Trophoblast cell (in vitro differentiated cells and primary cell): ENCODE results near the gene MKX.

ENCODE experiments used
- DNase-seq, 2 donors: peaks; one replicate each; pipeline ENCODE4 v3.0.0-alpha.2; 2016
- H2AFZ ChIP-seq: 2 replicates; pipeline ENCODE4 v1.6.1; 2013; ENCODE audit warnings: low read length, moderate library complexity, mild to moderate bottlenecking; ENCODE audit not compliant: insufficient read depth, poor library complexity
- H2AK5ac ChIP-seq: 2 replicates; pipeline ENCODE4 v1.6.1; 2013; ENCODE audit warnings: mild to moderate bottlenecking, low read length
- H2BK120ac ChIP-seq: 2 replicates; pipeline ENCODE4 v1.6.1; 2013; ENCODE audit warnings: low read length, mild to moderate bottlenecking, moderate library complexity; ENCODE audit not compliant: insufficient read depth, poor library complexity
- H2BK12ac ChIP-seq: 2 replicates; pipeline ENCODE4 v1.6.1; 2013; ENCODE audit warnings: mild to moderate bottlenecking, low read length, moderate library complexity
- H2BK5ac ChIP-seq: 2 replicates; pipeline ENCODE4 v1.6.1; 2013; ENCODE audit warnings: low read length, low read depth, moderate library complexity, mild to moderate bottlenecking; ENCODE audit not compliant: poor library complexity
- H3K14ac ChIP-seq: 2 replicates; pipeline ENCODE4 v1.6.1; 2013; ENCODE audit warnings: mild to moderate bottlenecking, low read length
- H3K18ac ChIP-seq: 2 replicates; pipeline ENCODE4 v1.6.1; 2013; ENCODE audit warnings: mild to moderate bottlenecking, low read length
- H3K23ac ChIP-seq: 2 replicates; pipeline ENCODE4 v1.6.1; 2013; ENCODE audit warnings: low read length
- H3K27ac ChIP-seq: 2 replicates; pipeline ENCODE4 v1.5.1; 2013; ENCODE audit warnings: low read depth, mild to moderate bottlenecking, inconsistent platforms, low read length, moderate library complexity
- H3K27me3 ChIP-seq: 2 replicates; pipeline ENCODE4 v1.6.1; 2013; ENCODE audit warnings: inconsistent platforms, mild to moderate bottlenecking, low read length, moderate library complexity; ENCODE audit not compliant: insufficient read depth
- H3K36me3 ChIP-seq, 2 experiments: 1 replicate in 1 of 2; 2 replicates in 1 of 2; pipeline ENCODE4 v1.6.1; 2013; ENCODE audit warnings: low read length in 2 of 2, mild to moderate bottlenecking in 2 of 2, moderate library complexity in 1 of 2; ENCODE audit not compliant: insufficient read depth in 2 of 2, control insufficient read depth in 1 of 2
- H3K4ac ChIP-seq: 2 replicates; pipeline ENCODE4 v1.6.1; 2013; ENCODE audit warnings: low read depth, mild to moderate bottlenecking, low read length, moderate library complexity
- H3K4me1 ChIP-seq, 2 experiments: 1 replicate in 1 of 2; 2 replicates in 1 of 2; pipeline ENCODE4 v1.6.1; 2013; ENCODE audit warnings: low read length in 2 of 2, mild to moderate bottlenecking in 2 of 2, moderate library complexity in 1 of 2; ENCODE audit not compliant: insufficient read depth in 2 of 2, control insufficient read depth in 1 of 2
- H3K4me2 ChIP-seq: 2 replicates; pipeline ENCODE4 v1.6.1; 2013; ENCODE audit warnings: inconsistent platforms, mild to moderate bottlenecking, low read length, moderate library complexity
- H3K4me3 ChIP-seq: 2 replicates; pipeline ENCODE4 v1.5.1; 2013; ENCODE audit warnings: mild to moderate bottlenecking, low read depth, low read length, inconsistent platforms
- H3K79me1 ChIP-seq: one replicate; pipeline ENCODE4 v1.6.1; 2013; ENCODE audit warnings: low read length
- H3K79me2 ChIP-seq: 2 replicates; pipeline ENCODE4 v1.6.1; 2013; ENCODE audit warnings: low read length, mild to moderate bottlenecking; ENCODE audit not compliant: control insufficient read depth, insufficient read depth, poor library complexity
- H3K9ac ChIP-seq: 2 replicates; pipeline ENCODE4 v1.6.1; 2013; ENCODE audit warnings: mild to moderate bottlenecking, low read length
- H3K9me3 ChIP-seq: 2 replicates; pipeline ENCODE4 v1.6.1; 2013; ENCODE audit warnings: low read depth, mild to moderate bottlenecking, control low read depth, inconsistent platforms, low read length; ENCODE audit not compliant: insufficient read depth
- H4K12ac ChIP-seq: 2 replicates; pipeline ENCODE4 v1.6.1; 2013; ENCODE audit warnings: low read depth, mild to moderate bottlenecking, low read length, moderate library complexity
- H4K8ac ChIP-seq: 2 replicates; pipeline ENCODE4 v1.6.1; 2013; ENCODE audit warnings: low read depth, mild to moderate bottlenecking, low read length, moderate library complexity
- H4K91ac ChIP-seq: one replicate; pipeline ENCODE4 v1.6.1; 2013; ENCODE audit warnings: low read depth, mild to moderate bottlenecking, low read length, moderate library complexity
- WGBS: extraction: QIAGEN DNeasy Blood & Tissue Kit; methylation state at CpG from one replicate; pipeline ENCODE4 v1.1.7; 2013; ENCODE audit warnings: missing lambda C conversion rate; ENCODE audit not compliant: insufficient read length, insufficient coverage; ENCODE audit errors: extremely low coverage; 5-methylcytosine and 5-hydroxymethylcytosine counted together

The MKX gene

DNA sequence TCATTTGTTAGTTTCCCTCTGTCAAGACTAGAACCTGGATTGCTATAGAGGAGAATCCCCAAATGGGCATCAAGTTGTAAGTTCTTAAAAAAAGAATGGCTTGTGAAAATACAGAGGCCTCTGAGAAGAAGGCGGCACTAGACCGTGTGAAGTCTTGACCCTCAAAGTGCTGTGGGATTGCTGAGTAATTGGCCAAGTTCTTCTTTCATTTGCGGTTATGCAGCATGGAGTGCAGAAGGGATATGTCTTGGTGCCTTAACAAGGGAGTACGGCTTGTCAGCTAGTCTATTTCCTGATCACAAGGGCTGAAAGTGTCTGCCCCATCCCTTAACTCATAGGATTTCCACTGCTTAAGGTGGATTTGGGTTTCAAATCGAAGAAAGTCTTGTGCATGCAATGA, 81.2 kb downstream of the MKX start:
- no peak overlapping the region for H3K27ac ChIP-seq
- no peak overlapping the region for H4K8ac ChIP-seq
- no peak overlapping the region for H2AFZ ChIP-seq
- no peak overlapping the region for H2BK120ac ChIP-seq
- no peak overlapping the region for H3K4me3 ChIP-seq
- no peak overlapping the region for H4K12ac ChIP-seq
- no peak overlapping the region for H3K14ac ChIP-seq
- H3K4me2 ChIP-seq: no peak overlapping the region
- H3K4ac ChIP-seq: no peak overlapping the region
- H3K79me1 ChIP-seq: no peaks in the 10 kb centered on the region
- peaks cover 5 to 12% of the 10 kb centered on the region in 2 experiments for H3K4me1 ChIP-seq
- H2AK5ac ChIP-seq: no peak overlapping the region
- DNase-seq: no peak
- no peak overlapping the region for H4K91ac ChIP-seq
- H3K9ac ChIP-seq: no peak overlapping the region
- no peaks in the 10 kb centered on the region for H3K27me3 ChIP-seq
- H3K79me2 ChIP-seq: no peaks in the 10 kb centered on the region
- no peak overlapping the region for H2BK5ac ChIP-seq
- no peaks in the 10 kb centered on the region for H3K36me3 ChIP-seq
- no peak overlapping the region for H3K18ac ChIP-seq
- no peak overlapping the region for H3K23ac ChIP-seq
- H2BK12ac ChIP-seq: no peak overlapping the region
- no peaks in the 10 kb centered on the region for H3K9me3 ChIP-seq
- no CpG with 5 or more reads among the region's 5 CpGs for WGBS

DNA sequence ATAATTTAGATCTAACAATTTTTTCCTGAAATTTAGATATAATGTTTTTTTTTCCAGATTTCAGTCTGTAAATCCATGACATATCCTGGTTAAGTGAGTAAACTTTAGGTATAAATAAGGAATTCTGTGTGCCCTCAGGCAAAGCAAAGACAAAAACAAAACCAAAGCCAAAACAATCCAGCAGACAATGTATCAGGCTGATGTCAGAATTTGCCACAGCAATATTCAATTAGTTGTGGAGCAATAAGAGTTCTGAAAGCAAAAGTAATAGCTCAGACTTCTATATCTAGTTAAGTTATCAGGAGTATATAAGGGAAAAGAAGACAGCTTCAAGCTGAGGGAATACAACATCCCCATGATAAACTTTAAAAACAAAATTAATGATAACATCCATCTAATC, 82.0 kb downstream of the MKX start:
- Histone ChIP-seq H3K4ac (no peak overlapping the region), H3K4me3 (no peak overlapping the region), H3K27ac (no peak overlapping the region), H3K18ac (no peak overlapping the region), H4K12ac (no peak overlapping the region), H3K79me2 (no peaks in the 10 kb centered on the region), H3K79me1 (no peaks in the 10 kb centered on the region), H2BK120ac (no peak overlapping the region), H3K14ac (no peak overlapping the region), H2BK5ac (no peak overlapping the region), H3K9me3 (no peaks in the 10 kb centered on the region), H3K36me3 (no peaks in the 10 kb centered on the region), H3K4me1 (peaks cover 5 to 12% of the 10 kb centered on the region in 2 experiments), H3K9ac (no peak overlapping the region), H3K27me3 (no peaks in the 10 kb centered on the region), H2BK12ac (no peak overlapping the region), H3K4me2 (no peak overlapping the region), H4K91ac (no peak overlapping the region), H2AK5ac (no peak overlapping the region), H4K8ac (no peak overlapping the region), H2AFZ (no peak overlapping the region), H3K23ac (no peak overlapping the region)
- no peak for DNase-seq

DNA sequence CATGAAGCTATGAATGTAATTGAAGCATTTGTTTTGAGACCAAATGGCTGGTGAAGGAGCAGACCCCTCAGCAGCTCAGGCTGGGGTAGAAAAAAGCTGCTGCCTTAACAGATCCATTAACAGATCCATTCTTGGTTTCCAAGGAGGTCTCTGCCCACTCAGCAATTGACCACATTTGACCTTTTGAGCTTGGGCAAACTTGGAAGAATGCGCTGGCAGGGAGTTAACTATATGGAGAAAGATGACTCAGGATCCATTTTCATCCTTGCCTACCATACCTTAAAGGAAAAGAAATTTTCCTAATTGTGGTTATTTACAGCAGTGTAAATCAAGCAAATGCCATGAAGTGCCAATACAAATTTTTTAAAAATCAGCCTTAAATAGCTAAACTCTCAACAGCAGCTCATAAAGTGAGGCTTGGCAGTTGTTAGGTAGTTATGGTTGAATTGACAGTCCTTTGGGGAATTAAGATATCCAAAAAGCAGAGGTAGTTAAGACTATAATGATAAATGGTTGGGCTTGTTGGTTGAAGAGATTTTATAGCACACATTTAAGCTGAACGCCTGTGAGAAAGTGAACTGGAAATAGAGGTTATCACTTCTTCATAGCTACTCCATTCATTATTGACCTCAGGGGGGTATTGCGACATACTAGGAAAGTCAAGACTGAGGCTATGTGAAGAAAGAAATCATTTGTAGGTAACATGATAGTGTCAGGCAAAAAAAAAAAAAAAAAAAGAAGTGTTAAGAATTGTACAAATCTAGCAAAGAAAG, 83.9 kb downstream of the MKX start:
- Histone ChIP-seq H3K4me2 (no peak overlapping the region), H3K18ac (no peak overlapping the region), H3K79me2 (no peaks in the 10 kb centered on the region), H3K23ac (no peak overlapping the region), H4K12ac (no peak overlapping the region), H2BK5ac (no peak overlapping the region), H3K27me3 (no peaks in the 10 kb centered on the region), H4K91ac (no peak overlapping the region), H3K4me1 (peaks cover 5 to 12% of the 10 kb centered on the region in 2 experiments), H3K4ac (no peak overlapping the region), H3K14ac (no peak overlapping the region), H3K9ac (no peak overlapping the region), H2AK5ac (no peak overlapping the region), H2AFZ (no peak overlapping the region), H4K8ac (no peak overlapping the region), H3K27ac (no peak overlapping the region), H2BK12ac (no peak overlapping the region), H2BK120ac (no peak overlapping the region), H3K9me3 (no peaks in the 10 kb centered on the region), H3K36me3 (no peaks in the 10 kb centered on the region), H3K79me1 (no peaks in the 10 kb centered on the region), H3K4me3 (no peak overlapping the region)
- no peak for DNase-seq
- WGBS: no CpG with 5 or more reads among the region's 3 CpGs

DNA sequence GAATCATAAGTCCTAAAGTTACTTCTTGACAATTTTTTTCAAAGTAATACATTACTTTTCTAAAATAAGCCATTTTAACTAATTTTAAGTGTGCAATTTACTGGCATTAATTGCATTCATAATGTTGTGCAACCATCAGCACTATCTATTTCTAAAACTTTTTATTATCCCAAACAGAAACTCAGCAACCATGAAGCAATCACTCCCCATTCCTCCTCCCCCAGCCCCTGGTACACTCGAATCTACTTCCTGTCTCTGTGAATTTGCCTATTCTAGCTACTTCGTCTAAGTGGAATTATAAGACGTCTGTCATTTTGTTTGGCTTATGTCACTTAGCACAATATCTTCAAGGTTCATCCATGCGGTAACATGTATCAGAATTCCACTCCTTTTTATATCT, 84.9 kb downstream of the MKX start:
- Histone ChIP-seq H3K9me3 (no peaks in the 10 kb centered on the region), H3K4me1 (peaks cover 5 to 12% of the 10 kb centered on the region in 2 experiments), H3K9ac (no peak overlapping the region), H2BK5ac (no peak overlapping the region), H2BK12ac (no peak overlapping the region), H2BK120ac (no peak overlapping the region), H3K4me2 (no peak overlapping the region), H3K79me1 (no peaks in the 10 kb centered on the region), H4K91ac (no peak overlapping the region), H3K4ac (no peak overlapping the region), H3K23ac (no peak overlapping the region), H3K14ac (no peak overlapping the region), H3K27ac (no peak overlapping the region), H4K8ac (no peak overlapping the region), H4K12ac (no peak overlapping the region), H3K4me3 (no peak overlapping the region), H3K27me3 (no peaks in the 10 kb centered on the region), H3K79me2 (no peaks in the 10 kb centered on the region), H2AFZ (no peak overlapping the region), H2AK5ac (no peak overlapping the region), H3K18ac (no peak overlapping the region), H3K36me3 (no peaks in the 10 kb centered on the region)
- DNase-seq: no peak
- no CpG with 5 or more reads among the region's 4 CpGs for WGBS
